22Rv1 (cell line): ENCODE data around the gene PAK6.

Source experiments
- ZFX ChIP-seq: fragments of 450-650 bp; IDR thresholded peaks from 2 replicates; pipeline ENCODE4 v1.6.1; 2017; ENCODE audit warnings: antibody characterized with exemption, borderline replicate concordance
- TF ChIP-seq, protein P1 (sequence below): fragments of 450-650 bp; IDR thresholded peaks from 2 replicates; pipeline ENCODE4 v1.5.1; 2017; ENCODE audit warnings: mild to moderate bottlenecking

DNA sequence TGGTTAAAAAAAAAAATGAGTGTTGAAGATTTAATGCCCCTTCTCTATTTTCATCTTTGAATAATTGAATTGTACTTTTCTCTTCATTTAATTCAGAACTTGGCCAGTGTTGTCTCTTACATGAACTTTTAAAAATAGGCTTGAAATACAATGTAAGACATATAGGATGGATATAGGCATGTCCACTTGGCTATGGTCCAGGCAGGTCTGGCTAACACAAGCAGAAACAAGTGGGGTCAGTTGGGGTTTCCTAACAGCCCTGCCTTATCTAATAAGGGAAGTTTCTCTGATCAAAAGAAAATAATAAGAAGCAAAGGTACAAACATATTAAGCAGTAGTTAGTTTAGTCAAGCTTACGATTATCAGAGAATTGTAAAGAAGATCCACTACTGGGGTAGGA lies 19.1 kb upstream of the PAK6 start:
- TF ChIP-seq, protein P1, sequence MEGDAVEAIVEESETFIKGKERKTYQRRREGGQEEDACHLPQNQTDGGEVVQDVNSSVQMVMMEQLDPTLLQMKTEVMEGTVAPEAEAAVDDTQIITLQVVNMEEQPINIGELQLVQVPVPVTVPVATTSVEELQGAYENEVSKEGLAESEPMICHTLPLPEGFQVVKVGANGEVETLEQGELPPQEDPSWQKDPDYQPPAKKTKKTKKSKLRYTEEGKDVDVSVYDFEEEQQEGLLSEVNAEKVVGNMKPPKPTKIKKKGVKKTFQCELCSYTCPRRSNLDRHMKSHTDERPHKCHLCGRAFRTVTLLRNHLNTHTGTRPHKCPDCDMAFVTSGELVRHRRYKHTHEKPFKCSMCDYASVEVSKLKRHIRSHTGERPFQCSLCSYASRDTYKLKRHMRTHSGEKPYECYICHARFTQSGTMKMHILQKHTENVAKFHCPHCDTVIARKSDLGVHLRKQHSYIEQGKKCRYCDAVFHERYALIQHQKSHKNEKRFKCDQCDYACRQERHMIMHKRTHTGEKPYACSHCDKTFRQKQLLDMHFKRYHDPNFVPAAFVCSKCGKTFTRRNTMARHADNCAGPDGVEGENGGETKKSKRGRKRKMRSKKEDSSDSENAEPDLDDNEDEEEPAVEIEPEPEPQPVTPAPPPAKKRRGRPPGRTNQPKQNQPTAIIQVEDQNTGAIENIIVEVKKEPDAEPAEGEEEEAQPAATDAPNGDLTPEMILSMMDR = no peak
- TF ChIP-seq ZFX = no peak
